ENCODE data around the gene BRCA2.
A peak's percentile ranks its signal among the peaks of the same experiment; 100 is the strongest.
"Not testable (repeated sequence)": the region's sequence is repeated elsewhere in the genome, so short reads cannot be mapped to it uniquely, and the experiment has no call there.

BRCA2 gene

GRCh38 chr13:32314271-32315237 lies 754 bp upstream of the BRCA2 start:
- peak; percentile 35 for DNase-seq

- no peak for DNase-seq
Measured at GRCh38 chr13:32316028-32316339, 676 bp downstream of the BRCA2 start.

GRCh38 chr13:32316501-32316900 lies 1.2 kb downstream of the BRCA2 start:
- no peak for DNase-seq

GRCh38 chr13:32317716-32318465 lies 2.6 kb downstream of the BRCA2 start:
- no peak for DNase-seq

- DNase-seq: no peak
Measured at GRCh38 chr13:32320528-32320927, 5.2 kb downstream of the BRCA2 start.

GRCh38 chr13:32323912-32324311 lies 8.6 kb downstream of the BRCA2 start:
- DNase-seq: peak; percentile 72

- DNase-seq: peak; percentile 81
Measured at GRCh38 chr13:32330441-32330840, 15.1 kb downstream of the BRCA2 start.

GRCh38 chr13:32334671-32335070 lies 19.4 kb downstream of the BRCA2 start:
- no peak for DNase-seq

GRCh38 chr13:32340914-32341313 lies 25.6 kb downstream of the BRCA2 start:
- no peak for DNase-seq

- DNase-seq: no peak
Measured at GRCh38 chr13:32347651-32348050, 32.3 kb downstream of the BRCA2 start.

GRCh38 chr13:32350839-32351441 lies 35.6 kb downstream of the BRCA2 start:
- not testable (repeated sequence) for DNase-seq

- no peak for DNase-seq
Measured at GRCh38 chr13:32354040-32354439, 38.7 kb downstream of the BRCA2 start.

GRCh38 chr13:32355935-32356334 lies 40.6 kb downstream of the BRCA2 start:
- DNase-seq: not testable (repeated sequence)

GRCh38 chr13:32362574-32362973 lies 47.3 kb downstream of the BRCA2 start:
- peak; percentile 2 for DNase-seq

- no peak for DNase-seq
Measured at GRCh38 chr13:32370805-32371204, 55.5 kb downstream of the BRCA2 start.

GRCh38 chr13:32376642-32377415 lies 61.5 kb downstream of the BRCA2 start:
- DNase-seq: no peak

- no peak for DNase-seq
Measured at GRCh38 chr13:32378012-32378411, 62.7 kb downstream of the BRCA2 start.

- peak; percentile 36 for DNase-seq
Measured at GRCh38 chr13:32381539-32381938, 66.2 kb downstream of the BRCA2 start.

- DNase-seq: no peak
Measured at GRCh38 chr13:32383836-32384618, 68.7 kb downstream of the BRCA2 start.

- DNase-seq: no peak
Measured at GRCh38 chr13:32384702-32385101, 69.4 kb downstream of the BRCA2 start.

- DNase-seq: no peak
Measured at GRCh38 chr13:32385410-32385809, 70.1 kb downstream of the BRCA2 start.

- no peak for DNase-seq
Measured at GRCh38 chr13:32390048-32390447, 74.7 kb downstream of the BRCA2 start.

All from fibroblast of upper back skin (primary cell).